T-helper 1 cell treated with Interleukin-12 subunit alpha and Interleukin-12 subunit beta and Interleukin-4 antibody, amounts not matched to agents 30 μg/mL and 1 μg/mL, for 36 hours (primary cell): ENCODE results near the gene MBTPS1.

Experiments
- H3K27ac Mint-ChIP-seq: one replicate; pipeline ENCODE4 v1.8.0; 2021; ENCODE audit warnings: mild to moderate bottlenecking, mixed read lengths
- H3K27me3 Mint-ChIP-seq: one replicate; pipeline ENCODE4 v1.8.0; 2021; ENCODE audit warnings: low read depth, mixed read lengths
- H3K36me3 Mint-ChIP-seq: one replicate; pipeline ENCODE4 v1.8.0; 2021; ENCODE audit warnings: low read depth, mixed read lengths
- H3K4me1 Mint-ChIP-seq: one replicate; pipeline ENCODE4 v1.8.0; 2021; ENCODE audit warnings: low read depth, mixed read lengths
- H3K4me3 Mint-ChIP-seq: one replicate; pipeline ENCODE4 v1.8.0; 2021; ENCODE audit warnings: mild to moderate bottlenecking, moderate library complexity, mixed read lengths
- H3K9me3 Mint-ChIP-seq: one replicate; pipeline ENCODE4 v1.8.0; 2021; ENCODE audit warnings: mixed read lengths

The MBTPS1 gene

GRCh38 chr16:84143081-84143480, 26.3 kb upstream of the MBTPS1 start:
- Mint-ChIP-seq H3K4me3 (peak overlapping the region; percentile 38), H3K27ac (no peak overlapping the region), H3K4me1 (peaks cover 19% of the 10 kb centered on the region), H3K27me3 (peaks cover 20% of the 10 kb centered on the region), H3K9me3 (no peaks in the 10 kb centered on the region), H3K36me3 (no peaks in the 10 kb centered on the region)

DNA sequence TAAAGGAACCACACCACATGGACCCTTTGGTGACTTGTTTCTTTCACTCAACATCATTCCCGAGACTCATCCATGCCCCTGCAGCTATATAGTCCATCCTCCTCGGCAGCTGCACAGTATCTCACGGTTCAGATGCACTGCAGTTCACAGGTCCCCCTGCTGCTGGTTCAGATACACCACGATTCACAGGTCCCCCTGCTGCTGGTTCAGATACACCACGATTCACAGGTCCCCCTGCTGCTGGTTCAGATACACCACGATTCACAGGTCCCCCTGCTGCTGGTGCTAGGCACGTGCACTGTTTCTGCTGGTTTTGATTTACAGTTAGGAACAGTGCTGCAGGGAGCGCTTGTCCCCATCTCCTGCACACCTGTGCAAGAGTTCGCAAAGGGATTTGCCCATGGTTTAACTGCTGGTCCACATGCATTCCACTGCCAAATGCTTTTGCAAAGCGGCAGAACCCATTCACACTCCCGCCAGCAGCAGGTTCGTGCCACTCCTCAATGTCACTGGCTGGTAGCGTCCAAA, 24.5 kb upstream of the MBTPS1 start:
- no peak overlapping the region for H3K4me3 Mint-ChIP-seq
- H3K4me1 Mint-ChIP-seq: peaks cover 19% of the 10 kb centered on the region
- no peaks in the 10 kb centered on the region for H3K36me3 Mint-ChIP-seq
- no peaks in the 10 kb centered on the region for H3K9me3 Mint-ChIP-seq
- peaks cover 17% of the 10 kb centered on the region for H3K27me3 Mint-ChIP-seq
- H3K27ac Mint-ChIP-seq: no peak overlapping the region

DNA sequence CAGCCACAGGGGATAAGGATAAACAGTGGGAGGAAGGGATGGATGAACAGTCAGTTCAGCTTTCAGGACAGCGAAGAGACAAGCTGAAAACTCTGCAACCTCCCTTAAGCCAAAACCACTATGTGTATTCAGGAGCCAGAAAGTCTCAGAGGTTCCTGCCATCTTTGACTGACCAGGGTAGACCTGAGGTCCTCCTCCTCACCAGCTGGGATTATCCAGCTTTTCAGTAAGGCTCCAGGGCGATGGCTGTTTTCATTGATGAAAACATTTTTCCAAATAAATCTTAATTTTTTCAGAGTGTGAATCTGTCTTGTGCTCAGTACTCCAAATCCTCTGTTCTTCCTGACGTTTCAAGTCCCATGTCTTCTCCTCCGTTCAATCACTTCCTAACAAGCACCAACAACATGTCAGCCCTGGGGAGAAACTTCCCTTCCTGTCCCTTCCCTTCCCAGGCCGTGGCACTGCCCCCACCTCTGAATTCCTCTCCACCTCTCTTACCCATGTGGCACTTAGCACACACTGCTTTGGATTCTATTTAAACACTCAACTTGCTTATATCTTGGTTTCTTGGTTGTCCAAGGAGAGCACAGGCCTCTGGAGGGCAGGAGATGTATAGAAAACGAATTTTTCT, 23.0 kb upstream of the MBTPS1 start:
- no peak overlapping the region for H3K4me3 Mint-ChIP-seq
- H3K4me1 Mint-ChIP-seq: peaks cover 19% of the 10 kb centered on the region
- H3K36me3 Mint-ChIP-seq: no peaks in the 10 kb centered on the region
- H3K27ac Mint-ChIP-seq: no peak overlapping the region
- H3K9me3 Mint-ChIP-seq: no peaks in the 10 kb centered on the region
- H3K27me3 Mint-ChIP-seq: peaks cover 17% of the 10 kb centered on the region

DNA sequence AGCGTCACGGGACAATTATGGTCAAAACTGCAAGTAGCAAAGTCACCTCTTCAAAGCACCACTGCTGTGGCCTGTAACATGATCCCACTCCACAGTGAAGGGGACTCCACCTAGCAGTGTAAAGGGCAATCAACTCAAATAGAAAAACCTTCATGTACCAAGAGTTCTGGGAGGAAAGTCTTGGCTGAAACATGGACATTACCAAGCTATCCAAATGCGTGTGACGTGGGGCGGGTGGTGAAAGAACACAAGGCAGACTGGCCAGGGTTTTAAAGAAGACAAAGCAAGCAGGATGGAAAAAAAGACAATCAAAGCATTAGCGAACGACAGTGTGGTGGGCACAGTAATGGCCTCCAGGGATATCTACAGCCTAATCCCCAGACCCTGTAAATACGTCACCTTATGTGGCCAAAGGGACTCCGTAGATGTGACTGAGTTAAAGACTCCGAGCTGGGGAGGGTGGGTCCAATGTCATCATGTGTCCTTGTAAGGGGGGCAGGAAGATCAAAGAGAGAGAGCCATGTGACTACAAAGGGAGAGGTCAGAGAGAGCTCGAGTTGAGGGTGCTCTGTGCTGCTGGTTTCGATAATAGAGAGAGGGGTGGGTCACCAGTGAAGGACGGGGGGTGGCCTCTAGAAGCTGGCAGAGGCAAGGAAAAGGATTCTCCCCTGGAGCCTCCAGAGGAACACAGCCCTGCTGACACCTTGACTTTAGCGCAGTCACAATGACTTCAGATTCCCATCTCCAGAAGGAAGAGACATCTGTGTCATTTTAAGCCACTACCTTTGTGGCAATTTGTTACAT, 22.3 kb upstream of the MBTPS1 start:
- peak overlapping the region; percentile 32 for H3K4me3 Mint-ChIP-seq

GRCh38 chr16:84138500-84138823, 21.7 kb upstream of the MBTPS1 start:
- H3K4me3 Mint-ChIP-seq: no peak overlapping the region

More for the DNA sequence above, 22.3 kb upstream of the MBTPS1 start:
- Mint-ChIP-seq H3K4me1 (peaks cover 16% of the 10 kb centered on the region), H3K36me3 (no peaks in the 10 kb centered on the region), H3K9me3 (no peaks in the 10 kb centered on the region), H3K27me3 (peaks cover 12% of the 10 kb centered on the region), H3K27ac (peak overlapping the region; percentile 22)

DNA sequence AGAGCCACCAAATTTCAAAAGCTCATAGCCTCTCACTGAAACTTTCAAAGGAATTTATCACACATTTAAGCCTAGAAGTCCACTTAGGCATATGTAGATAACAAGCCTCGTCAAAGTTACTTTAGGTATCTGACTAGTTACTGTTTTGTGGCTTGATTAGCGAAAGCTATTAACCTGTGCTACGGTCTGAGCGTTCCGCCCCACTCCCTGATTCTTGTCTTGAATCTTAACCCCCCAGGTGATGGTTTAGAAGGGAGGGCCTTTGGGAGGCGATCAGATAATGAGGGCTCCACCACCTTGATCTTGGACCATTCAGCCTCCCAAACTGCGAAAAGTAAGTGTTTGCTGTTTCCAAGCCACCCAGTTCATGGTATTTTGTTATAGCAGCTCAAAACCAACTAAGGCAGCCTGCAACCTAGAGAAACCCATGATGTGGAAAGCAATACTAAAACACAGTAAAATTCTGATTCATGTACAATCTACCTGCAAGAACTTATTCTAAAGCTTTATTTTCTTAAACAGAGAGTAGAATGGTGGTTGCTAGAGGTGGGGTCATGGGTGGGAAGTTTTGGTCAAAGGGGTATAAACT, 21.1 kb upstream of the MBTPS1 start:
- Mint-ChIP-seq H3K27me3 (peaks cover 5% of the 10 kb centered on the region), H3K4me3 (no peak overlapping the region), H3K4me1 (peaks cover 10% of the 10 kb centered on the region), H3K36me3 (no peaks in the 10 kb centered on the region), H3K9me3 (no peaks in the 10 kb centered on the region), H3K27ac (no peak overlapping the region)

More at GRCh38 chr16:84138500-84138823, 21.7 kb upstream of the MBTPS1 start:
- Mint-ChIP-seq H3K4me1 (peaks cover 14% of the 10 kb centered on the region), H3K27ac (no peak overlapping the region), H3K27me3 (peaks cover 10% of the 10 kb centered on the region), H3K9me3 (no peaks in the 10 kb centered on the region), H3K36me3 (no peaks in the 10 kb centered on the region)

DNA sequence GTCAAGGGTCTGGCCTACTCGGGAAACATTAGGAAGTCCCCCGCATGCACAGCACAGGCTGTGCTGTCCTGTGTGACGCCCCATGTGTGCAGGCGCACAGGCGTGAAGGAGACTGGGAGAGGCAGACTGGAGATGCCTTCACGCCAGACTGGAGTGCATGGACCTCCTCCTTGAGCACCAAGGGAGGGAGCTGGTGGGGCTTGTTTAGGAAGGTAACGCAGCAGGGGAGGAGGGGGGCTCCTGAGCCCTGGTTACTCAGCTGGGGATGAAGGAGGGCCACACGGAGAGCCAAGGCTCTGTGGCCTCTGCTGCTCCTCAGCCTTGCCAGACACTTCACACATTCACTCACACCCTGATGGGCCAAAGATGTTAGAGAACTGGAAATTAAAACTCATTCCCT, 20.5 kb upstream of the MBTPS1 start:
- Mint-ChIP-seq H3K4me1 (peaks cover 10% of the 10 kb centered on the region), H3K9me3 (no peaks in the 10 kb centered on the region), H3K27ac (no peak overlapping the region), H3K36me3 (no peaks in the 10 kb centered on the region), H3K4me3 (no peak overlapping the region), H3K27me3 (peaks cover 3% of the 10 kb centered on the region)

DNA sequence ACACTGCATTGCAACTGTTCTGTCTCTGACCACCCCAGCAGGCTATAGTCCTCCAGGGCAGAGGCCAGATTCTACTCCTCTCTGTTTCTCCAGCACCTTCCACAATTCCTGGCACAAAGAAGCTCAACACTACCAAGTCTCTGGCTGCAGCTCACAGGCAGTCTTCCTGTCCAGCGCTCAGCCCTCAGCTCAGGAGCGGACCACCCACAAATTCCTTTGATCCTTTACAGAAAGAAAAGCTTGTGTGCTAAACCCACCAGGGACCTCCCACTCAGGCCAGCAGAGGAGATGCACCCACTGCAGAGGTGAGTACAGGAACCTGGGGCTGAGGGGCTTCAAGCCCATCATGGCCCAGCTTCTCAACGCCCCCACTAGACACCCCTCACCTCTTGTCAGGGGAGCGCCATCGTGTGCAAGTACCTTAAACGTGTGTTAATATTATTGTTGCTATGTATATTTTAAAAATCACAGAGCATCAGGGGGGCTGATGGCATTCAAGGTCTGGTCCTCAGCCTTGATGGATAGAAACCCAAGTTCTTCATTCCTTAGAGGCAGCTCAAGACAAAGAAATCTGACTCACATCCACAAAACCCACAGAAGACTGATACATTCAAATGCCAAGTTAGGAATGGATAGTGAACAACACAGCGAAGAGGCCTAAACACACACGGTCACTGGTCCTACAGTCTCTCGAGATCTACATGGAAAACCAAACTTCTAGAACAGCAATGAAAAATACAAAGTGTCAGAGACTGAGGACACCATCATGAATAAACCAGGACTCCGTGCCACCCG, 19.8 kb upstream of the MBTPS1 start:
- Mint-ChIP-seq H3K9me3 (no peaks in the 10 kb centered on the region), H3K36me3 (peaks cover 3% of the 10 kb centered on the region), H3K27ac (no peak overlapping the region), H3K4me1 (peaks cover 10% of the 10 kb centered on the region), H3K4me3 (no peak overlapping the region), H3K27me3 (peaks cover 3% of the 10 kb centered on the region)

- no peak overlapping the region for H3K4me3 Mint-ChIP-seq
Observed at GRCh38 chr16:84132527-84133285, 16.0 kb upstream of the MBTPS1 start.

DNA sequence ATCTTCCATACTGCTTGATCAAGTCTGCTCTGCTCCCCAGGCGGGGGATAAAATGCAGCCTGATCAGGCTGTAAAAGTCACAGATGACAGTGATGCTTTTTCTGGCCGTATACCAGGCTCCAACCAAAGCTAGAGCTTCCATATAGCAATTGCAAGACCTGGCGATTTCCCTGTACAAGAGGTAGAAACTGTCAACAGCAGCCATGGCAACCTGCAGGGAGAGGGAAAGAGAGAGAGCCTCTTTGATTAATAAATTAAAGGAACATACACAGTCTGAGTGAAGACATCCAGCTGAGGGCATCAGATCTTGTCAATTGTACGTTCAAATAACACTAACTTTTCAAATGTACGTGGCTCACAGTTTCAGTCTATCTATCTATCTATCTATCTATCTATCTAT, 14.4 kb upstream of the MBTPS1 start:
- H3K27me3 Mint-ChIP-seq: no peaks in the 10 kb centered on the region
- peaks cover 8% of the 10 kb centered on the region for H3K36me3 Mint-ChIP-seq
- no peak overlapping the region for H3K4me3 Mint-ChIP-seq
- no peak overlapping the region for H3K27ac Mint-ChIP-seq
- no peaks in the 10 kb centered on the region for H3K9me3 Mint-ChIP-seq
- H3K4me1 Mint-ChIP-seq: no peaks in the 10 kb centered on the region

More at GRCh38 chr16:84132527-84133285, 16.0 kb upstream of the MBTPS1 start:
- Mint-ChIP-seq H3K27ac (no peak overlapping the region), H3K27me3 (peaks cover 3% of the 10 kb centered on the region), H3K9me3 (no peaks in the 10 kb centered on the region), H3K4me1 (no peaks in the 10 kb centered on the region), H3K36me3 (peaks cover 8% of the 10 kb centered on the region)

DNA sequence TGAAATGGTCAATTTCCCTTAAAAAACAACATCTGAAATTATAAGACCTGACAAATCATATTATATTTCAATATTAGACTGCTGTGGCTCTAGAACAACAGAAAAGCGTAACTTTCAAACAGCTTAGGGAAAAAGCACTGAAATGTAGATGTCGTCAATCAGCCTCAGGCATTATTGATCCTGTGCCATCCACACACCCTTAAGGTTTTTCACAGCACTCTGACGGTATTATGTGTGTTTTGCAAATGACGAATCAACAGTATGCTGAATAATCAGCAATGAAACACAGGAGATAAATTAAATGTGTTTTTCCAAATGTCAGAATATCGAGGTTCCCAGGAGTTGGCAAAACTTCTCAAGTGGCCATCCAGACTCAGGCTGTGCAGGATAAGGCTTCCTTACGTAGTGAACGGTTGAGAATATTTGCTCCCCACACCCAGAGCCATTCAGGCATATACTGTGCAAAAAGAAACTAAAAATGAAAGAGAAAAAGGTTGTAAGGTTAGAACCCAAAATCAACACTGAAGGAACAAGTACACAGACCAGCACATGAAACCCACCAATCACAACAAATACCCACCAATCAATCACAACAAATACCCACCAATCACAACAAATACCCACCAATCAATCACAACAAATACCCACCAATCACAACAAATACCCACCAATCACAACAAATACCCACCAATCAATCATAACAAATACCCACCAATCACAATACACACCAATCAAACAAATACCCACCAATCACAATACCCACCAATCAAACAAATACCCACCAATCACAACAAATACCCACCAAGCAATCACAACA, 7.7 kb upstream of the MBTPS1 start:
- no peaks in the 10 kb centered on the region for H3K27me3 Mint-ChIP-seq
- H3K36me3 Mint-ChIP-seq: peaks cover 4% of the 10 kb centered on the region
- H3K4me1 Mint-ChIP-seq: no peaks in the 10 kb centered on the region
- H3K4me3 Mint-ChIP-seq: no peak overlapping the region
- H3K27ac Mint-ChIP-seq: no peak overlapping the region
- no peaks in the 10 kb centered on the region for H3K9me3 Mint-ChIP-seq

DNA sequence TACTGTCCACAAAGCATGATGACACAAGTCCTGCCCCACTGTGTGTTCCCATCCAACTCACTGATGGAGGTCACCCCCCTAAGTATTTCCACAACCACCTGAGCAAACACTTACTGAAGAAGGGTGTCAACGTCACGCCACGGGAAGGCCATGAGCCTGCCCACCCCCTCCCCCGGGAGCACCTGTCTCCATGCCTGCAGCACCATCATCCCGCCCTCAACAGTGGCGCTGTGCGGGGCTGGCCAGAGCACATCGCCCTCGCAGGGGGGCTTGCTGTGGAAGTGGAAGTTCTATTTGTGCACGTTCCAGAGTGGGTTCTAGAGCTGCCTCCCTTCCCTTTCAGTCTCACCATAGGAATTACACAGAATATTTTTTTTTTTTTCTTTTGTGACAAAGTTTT, 4.3 kb upstream of the MBTPS1 start:
- no peak overlapping the region for H3K4me3 Mint-ChIP-seq
- H3K36me3 Mint-ChIP-seq: peaks cover 2% of the 10 kb centered on the region
- no peaks in the 10 kb centered on the region for H3K27me3 Mint-ChIP-seq
- H3K9me3 Mint-ChIP-seq: no peaks in the 10 kb centered on the region
- H3K4me1 Mint-ChIP-seq: peaks cover 10% of the 10 kb centered on the region
- no peak overlapping the region for H3K27ac Mint-ChIP-seq

DNA sequence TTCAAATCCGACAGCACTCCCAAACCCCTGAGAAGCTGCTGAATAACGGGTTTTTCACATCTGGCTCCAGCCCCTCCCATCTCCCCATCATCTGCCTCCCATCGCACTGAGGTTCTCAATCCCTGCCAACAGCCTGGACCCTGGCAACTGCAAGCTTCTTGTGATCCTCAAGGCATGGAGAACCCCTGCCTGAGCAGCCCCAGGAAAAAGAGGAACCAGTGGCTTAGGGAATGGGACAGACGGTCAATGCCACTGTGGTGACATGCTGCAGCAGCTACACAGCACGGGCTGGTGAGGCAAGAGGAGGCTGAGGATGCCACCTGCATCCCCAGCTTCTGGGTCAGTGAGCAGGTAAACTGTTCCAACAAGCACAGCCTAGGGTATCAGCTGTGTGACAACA, 3.3 kb upstream of the MBTPS1 start:
- no peak overlapping the region for H3K4me3 Mint-ChIP-seq
- no peaks in the 10 kb centered on the region for H3K27me3 Mint-ChIP-seq
- peaks cover 20% of the 10 kb centered on the region for H3K4me1 Mint-ChIP-seq
- H3K9me3 Mint-ChIP-seq: no peaks in the 10 kb centered on the region
- H3K27ac Mint-ChIP-seq: no peak overlapping the region
- no peaks in the 10 kb centered on the region for H3K36me3 Mint-ChIP-seq
